K562 (cell line): Measurements from ENCODE around the gene FARP1. TPM values are rescaled to one million over a fixed set of nuclear protein-coding genes. Genes with fewer than 3 reads are reported as not detected.

Experiments used
- JUN ChIP-seq, 2 experiments: sonication (generic) in 1 of 2; formaldehyde crosslinking in 1 of 2; IDR thresholded peaks; 2 replicates each; pipeline versions ENCODE4 v1.6.1 to v1.8.0; 2012 to 2022; ENCODE audit warnings: borderline replicate concordance in 2 of 2, mild to moderate bottlenecking in 2 of 2, improper control_type of control experiment in 1 of 2, low read depth in 1 of 2, low read length in 1 of 2, missing genetic modification reagents in 1 of 2
- RFX1 ChIP-seq: fragments of 450-650 bp; IDR thresholded peaks from 2 replicates; pipeline ENCODE4 v1.6.1; 2016; ENCODE audit warnings: mild to moderate bottlenecking, moderate library complexity
- SMAD2 ChIP-seq: fragments of 150-350 bp; IDR thresholded peaks from 2 replicates; pipeline ENCODE4 v1.6.1; 2014; ENCODE audit warnings: low read depth, mild to moderate bottlenecking, low read length
- TAF9B ChIP-seq: fragments of 450-650 bp; IDR thresholded peaks from 2 replicates; pipeline ENCODE4 v1.6.1; 2018; ENCODE audit warnings: mild to moderate bottlenecking; ENCODE audit not compliant: partially characterized antibody
- THAP7 ChIP-seq: fragments of 250-450 bp; sonication (Bioruptor Pico); IDR thresholded peaks from 2 replicates; pipeline ENCODE4 v1.5.0; 2021
- ZNF318 ChIP-seq, 2 experiments: fragments of 450-650 bp; IDR thresholded peaks; 2 replicates each; pipeline ENCODE4 v1.6.1; 2016; ENCODE audit warnings: mild to moderate bottlenecking in 2 of 2, borderline replicate concordance in 1 of 2, low read depth in 1 of 2, moderate library complexity in 1 of 2
- polyA plus RNA-seq, 8 experiments: library from polyadenylated mRNA; depleted of rRNA in 4 of 8; stranded (reverse) in 5 of 8; unstranded in 3 of 8; fragments of >200 nt; fragmentation: Nextera tagmentation in 2 of 8; fragmentation: Illumina TruSeq in 1 of 8; extraction: Ambion mirVana in 2 of 8; extraction: Trizol in 1 of 8; gene quantifications; 2 replicates each; pipeline versions ENCODE4 v1.2.1 to v1.2.3, GENCODE V29; 2011 to 2014; ENCODE audit warnings: inconsistent platforms in 1 of 8, missing spikeins in 1 of 8
- total RNA-seq, 7 experiments: library from RNA; depleted of rRNA in 6 of 7; stranded (reverse); fragments of >200 nt in 6 of 7; fragmentation: Illumina TruSeq in 2 of 7; extraction: Trizol in 2 of 7; gene quantifications; 2 replicates each; pipeline versions ENCODE4 v1.2.1 to v1.2.3, GENCODE V29; 2011 to 2021; ENCODE audit warnings: low replicate concordance in 1 of 7

The FARP1 gene
- total and polyA plus RNA-seq, 9 of the 15 experiments (the other 6 are each of a cell fraction or from before 2014, with no cell fraction given): 0.03 to 0.29 (median 0.05) TPM; not detected in 3

GRCh38 chr13:98334620-98335205, 191.8 kb downstream of the FARP1 start (continued):
- TF ChIP-seq ZNF318 (IDR thresholded peaks at IDR 0.05; ENCODE audit: borderline replicate concordance in 1 of 2, low read depth in 1 of 2) (no peak), RFX1 (no peak), THAP7 (CRISPR knock-in tag) (no peak), TAF9B (no peak), SMAD2 (no peak), JUN (IDR thresholded peaks at IDR 0.05; ENCODE audit: borderline replicate concordance, low read depth, low read length) (no peak), JUN (CRISPR knock-in tag; IDR thresholded peaks at IDR 0.05; ENCODE audit: borderline replicate concordance) (no peak)
